Thyroid gland (tissue), 4 donors: ENCODE measurements around the gene POLN.

Source experiments
- POLR2A ChIP-seq, 2 donors: fragments of 450-650 bp; IDR thresholded peaks; one replicate each; pipeline ENCODE4 v1.6.1; 2017; ENCODE audit warnings: antibody characterized with exemption in 2 of 2, mild to moderate bottlenecking in 2 of 2, moderate library complexity in 1 of 2
- TF ChIP-seq, protein P1 (sequence below), 6 experiments: fragments of 200-600 bp in 3 of 6; fragments of 450-650 bp in 3 of 6; sonication (generic) in 3 of 6; IDR thresholded peaks; one replicate each; pipeline ENCODE4 v1.5.1; 2016 to 2019; ENCODE audit warnings: antibody characterized with exemption in 6 of 6, mild to moderate bottlenecking in 2 of 6, inconsistent platforms in 1 of 6, moderate library complexity in 1 of 6

DNA sequence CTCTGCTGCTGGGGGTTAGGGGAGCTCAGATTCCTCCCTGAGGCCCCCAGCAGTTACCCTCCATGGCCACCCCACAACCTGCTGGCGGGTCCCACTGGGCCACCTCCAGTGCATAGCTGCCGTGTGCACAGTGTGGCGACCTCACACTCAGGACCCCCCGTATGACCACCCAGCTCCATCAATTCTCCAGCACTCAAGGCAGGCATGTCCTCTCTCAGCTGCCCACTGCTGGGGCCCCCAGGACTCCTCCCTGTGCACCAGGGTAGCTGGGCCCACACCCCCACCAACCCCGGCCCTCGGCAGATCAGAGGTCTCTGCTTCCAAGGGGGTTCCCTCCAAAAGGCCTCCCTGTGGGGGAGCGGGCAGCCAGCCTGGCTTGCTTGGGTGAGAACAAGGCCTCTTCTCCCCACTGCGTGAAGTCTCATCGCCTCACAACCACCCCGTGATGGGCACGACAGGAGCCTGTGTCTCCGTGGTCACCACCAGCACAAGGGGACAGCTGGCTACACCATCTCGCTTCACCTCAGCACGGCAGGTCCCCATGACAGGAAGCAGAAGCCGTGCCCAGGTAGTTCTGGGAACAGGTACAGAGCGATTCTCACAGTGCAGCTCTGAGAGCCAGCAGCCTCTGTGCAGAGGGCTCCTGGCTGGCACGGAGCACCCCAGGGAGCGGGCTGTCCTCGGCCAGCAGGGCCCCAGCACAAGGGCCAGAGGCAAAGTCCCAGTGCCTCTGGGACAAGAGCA is 4.6 kb upstream of the POLN start:
- TF ChIP-seq, protein P1, sequence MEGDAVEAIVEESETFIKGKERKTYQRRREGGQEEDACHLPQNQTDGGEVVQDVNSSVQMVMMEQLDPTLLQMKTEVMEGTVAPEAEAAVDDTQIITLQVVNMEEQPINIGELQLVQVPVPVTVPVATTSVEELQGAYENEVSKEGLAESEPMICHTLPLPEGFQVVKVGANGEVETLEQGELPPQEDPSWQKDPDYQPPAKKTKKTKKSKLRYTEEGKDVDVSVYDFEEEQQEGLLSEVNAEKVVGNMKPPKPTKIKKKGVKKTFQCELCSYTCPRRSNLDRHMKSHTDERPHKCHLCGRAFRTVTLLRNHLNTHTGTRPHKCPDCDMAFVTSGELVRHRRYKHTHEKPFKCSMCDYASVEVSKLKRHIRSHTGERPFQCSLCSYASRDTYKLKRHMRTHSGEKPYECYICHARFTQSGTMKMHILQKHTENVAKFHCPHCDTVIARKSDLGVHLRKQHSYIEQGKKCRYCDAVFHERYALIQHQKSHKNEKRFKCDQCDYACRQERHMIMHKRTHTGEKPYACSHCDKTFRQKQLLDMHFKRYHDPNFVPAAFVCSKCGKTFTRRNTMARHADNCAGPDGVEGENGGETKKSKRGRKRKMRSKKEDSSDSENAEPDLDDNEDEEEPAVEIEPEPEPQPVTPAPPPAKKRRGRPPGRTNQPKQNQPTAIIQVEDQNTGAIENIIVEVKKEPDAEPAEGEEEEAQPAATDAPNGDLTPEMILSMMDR (IDR thresholded peaks at IDR 0.05), result no peak
- TF ChIP-seq POLR2A (IDR thresholded peaks at IDR 0.05), result no peak
